ENCODE data around the gene FARS2. TPM values are rescaled to one million over a fixed set of nuclear protein-coding genes. Genes with fewer than 3 reads are reported as not detected.

Gene FARS2
- total and polyA plus RNA-seq, 2 donors (not counting 1 experiment from before 2014, with no cell fraction given) = 11.0 to 18.5 TPM

- Histone ChIP-seq H3K4me3 (replicated peaks in 1 of 4; ENCODE audit: control extremely low read depth in 1 of 4, insufficient read depth in 1 of 4, low read depth in 3 of 4, low read length in 4 of 4) (no peak overlapping the region), H3K79me2 (ENCODE audit: control insufficient read depth, insufficient read depth, low read length) (no peaks in the 10 kb centered on the region), H3K27me3 (ENCODE audit: control insufficient read depth, insufficient read depth, low read length) (no peaks in the 10 kb centered on the region), H3K9ac (ENCODE audit: insufficient read depth, low read length) (no peak overlapping the region), H3K4me2 (ENCODE audit: extremely low read depth, insufficient read depth, low read length) (no peak overlapping the region), H3K4me1 (ENCODE audit: control insufficient read depth, extremely low read depth, insufficient read depth, low read length) (no peaks in the 10 kb centered on the region), H3K36me3 (ENCODE audit: control insufficient read depth, insufficient read depth, low read length) (no peaks in the 10 kb centered on the region), H2AFZ (ENCODE audit: low read length) (no peak overlapping the region), H4K20me1 (ENCODE audit: control insufficient read depth, extremely low read depth, insufficient read depth, low read length) (no peaks in the 10 kb centered on the region), H3K27ac (ENCODE audit: insufficient read depth, low read length) (no peak overlapping the region), H3K9me3 (ENCODE audit: control insufficient read depth, insufficient read depth, low read depth, low read length) (no peaks in the 10 kb centered on the region)
- no peak for DNase-seq (ENCODE audit: low read depth in 2 of 2)
- no peak for TF ChIP-seq EZH2 (IDR thresholded peaks at IDR 0.05; ENCODE audit: low read length, missing control alignments)
- no peak for TF ChIP-seq CTCF (conservative IDR thresholded peaks at IDR 0.05 in 1 of 2, IDR thresholded peaks at IDR 0.05 in 1 of 2; ENCODE audit: low read depth in 1 of 2, low read length in 2 of 2)
Observed at GRCh38 chr6:5246141-5247097, 14.9 kb upstream of the FARS2 start.

GRCh38 chr6:5247201-5247600 lies 14.1 kb upstream of the FARS2 start:
- no peak for TF ChIP-seq CTCF (conservative IDR thresholded peaks at IDR 0.05 in 1 of 2, IDR thresholded peaks at IDR 0.05 in 1 of 2; ENCODE audit: low read depth in 1 of 2, low read length in 2 of 2)
- TF ChIP-seq EZH2 (IDR thresholded peaks at IDR 0.05; ENCODE audit: low read length, missing control alignments) = no peak
- DNase-seq (ENCODE audit: low read depth in 2 of 2) = no peak

GRCh38 chr6:5248302-5249098 lies 12.8 kb upstream of the FARS2 start:
- DNase-seq (ENCODE audit: low read depth in 2 of 2) = no peak
- no peak overlapping the region for H2AFZ ChIP-seq (ENCODE audit: low read length)
- H3K27me3 ChIP-seq (ENCODE audit: control insufficient read depth, insufficient read depth, low read length) = no peaks in the 10 kb centered on the region
- H3K9me3 ChIP-seq (ENCODE audit: control insufficient read depth, insufficient read depth, low read depth, low read length) = no peaks in the 10 kb centered on the region
- no peak overlapping the region for H3K4me3 ChIP-seq (replicated peaks in 1 of 4; ENCODE audit: control extremely low read depth in 1 of 4, insufficient read depth in 1 of 4, low read depth in 3 of 4, low read length in 4 of 4)
- H3K4me1 ChIP-seq (ENCODE audit: control insufficient read depth, extremely low read depth, insufficient read depth, low read length) = no peaks in the 10 kb centered on the region
- H3K9ac ChIP-seq (ENCODE audit: insufficient read depth, low read length) = no peak overlapping the region
- no peak overlapping the region for H3K27ac ChIP-seq (ENCODE audit: insufficient read depth, low read length)
- H3K4me2 ChIP-seq (ENCODE audit: extremely low read depth, insufficient read depth, low read length) = no peak overlapping the region
- H4K20me1 ChIP-seq (ENCODE audit: control insufficient read depth, extremely low read depth, insufficient read depth, low read length) = no peaks in the 10 kb centered on the region
- TF ChIP-seq EZH2 (IDR thresholded peaks at IDR 0.05; ENCODE audit: low read length, missing control alignments) = no peak
- no peak for TF ChIP-seq CTCF (conservative IDR thresholded peaks at IDR 0.05 in 1 of 2, IDR thresholded peaks at IDR 0.05 in 1 of 2; ENCODE audit: low read depth in 1 of 2, low read length in 2 of 2)
- H3K79me2 ChIP-seq (ENCODE audit: control insufficient read depth, insufficient read depth, low read length) = no peaks in the 10 kb centered on the region
- no peaks in the 10 kb centered on the region for H3K36me3 ChIP-seq (ENCODE audit: control insufficient read depth, insufficient read depth, low read length)

More at GRCh38 chr6:5247201-5247600, 14.1 kb upstream of the FARS2 start:
- Histone ChIP-seq H3K36me3 (ENCODE audit: control insufficient read depth, insufficient read depth, low read length) (no peaks in the 10 kb centered on the region), H3K27ac (ENCODE audit: insufficient read depth, low read length) (no peak overlapping the region), H4K20me1 (ENCODE audit: control insufficient read depth, extremely low read depth, insufficient read depth, low read length) (no peaks in the 10 kb centered on the region), H3K4me3 (replicated peaks in 1 of 4; ENCODE audit: control extremely low read depth in 1 of 4, insufficient read depth in 1 of 4, low read depth in 3 of 4, low read length in 4 of 4) (no peak overlapping the region), H3K9ac (ENCODE audit: insufficient read depth, low read length) (no peak overlapping the region), H2AFZ (ENCODE audit: low read length) (no peak overlapping the region), H3K79me2 (ENCODE audit: control insufficient read depth, insufficient read depth, low read length) (no peaks in the 10 kb centered on the region), H3K27me3 (ENCODE audit: control insufficient read depth, insufficient read depth, low read length) (no peaks in the 10 kb centered on the region), H3K9me3 (ENCODE audit: control insufficient read depth, insufficient read depth, low read depth, low read length) (no peaks in the 10 kb centered on the region), H3K4me1 (ENCODE audit: control insufficient read depth, extremely low read depth, insufficient read depth, low read length) (no peaks in the 10 kb centered on the region), H3K4me2 (ENCODE audit: extremely low read depth, insufficient read depth, low read length) (no peak overlapping the region)

Measured in fibroblast of lung (primary cell).